ENCODE measurements around the gene GPR18. TPM values are rescaled to one million over a fixed set of nuclear protein-coding genes. Genes with fewer than 3 reads are reported as not detected.
A peak's percentile ranks its signal among the peaks of the same experiment; 100 is the strongest.
"Not testable (repeated sequence)": the region's sequence is repeated elsewhere in the genome, so short reads cannot be mapped to it uniquely, and the experiment has no call there.

GPR18 gene
- total RNA-seq, 3 donors from 2014 or later, result 3.3 to 4.0 (median 3.9) TPM

DNA sequence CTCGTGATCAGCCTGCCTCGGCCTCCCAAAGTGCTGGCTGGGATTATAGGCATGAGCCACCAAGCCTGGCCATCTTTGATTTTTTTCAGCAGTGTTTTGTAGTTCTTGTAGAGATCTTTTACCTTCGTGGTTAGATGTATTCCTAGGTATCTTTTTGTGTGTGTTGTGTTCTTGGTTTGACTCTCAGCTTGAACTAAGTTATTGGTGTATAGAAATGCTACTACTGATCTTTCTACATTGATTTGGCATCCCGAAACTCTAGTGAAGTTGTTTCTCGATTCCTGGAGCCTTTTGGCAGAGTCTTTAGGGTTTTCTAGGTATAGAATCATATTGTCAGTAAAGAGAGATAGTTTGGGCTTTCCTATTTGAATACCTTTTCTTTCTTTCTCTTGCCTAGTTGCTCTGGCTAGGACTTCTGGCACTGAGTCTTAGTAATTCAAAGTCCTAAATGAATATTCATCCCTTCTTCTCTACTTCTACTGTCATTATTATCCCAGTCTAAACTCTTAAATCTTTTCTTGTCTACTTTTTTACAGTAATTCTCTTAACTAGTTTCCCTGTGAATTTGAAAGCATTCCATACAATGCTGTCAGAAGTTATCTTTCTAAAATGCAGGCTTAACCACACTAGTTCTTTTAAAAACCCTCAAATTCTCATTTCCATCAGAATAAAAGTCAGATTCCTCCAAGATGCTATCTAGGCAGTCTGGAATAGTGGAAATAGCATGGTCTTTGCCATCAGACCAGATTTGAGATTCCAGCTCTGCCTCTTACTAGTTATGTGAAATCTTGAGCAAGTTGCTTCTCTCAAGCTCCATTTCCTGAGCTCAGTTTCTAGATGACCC, 7.0 kb downstream of the GPR18 start:
- peaks cover 51% of the 10 kb centered on the region for H3K4me1 Mint-ChIP-seq (ENCODE audit: low read depth)
- peaks cover 7% of the 10 kb centered on the region for H3K9me3 Mint-ChIP-seq
- ATAC-seq (peak; percentile 56 to 61), DNase-seq (no peak)
- no peaks in the 10 kb centered on the region for H3K27me3 Mint-ChIP-seq (ENCODE audit: low read depth)
- peaks cover 40% of the 10 kb centered on the region for H3K36me3 Mint-ChIP-seq (ENCODE audit: insufficient read depth)
- H3K4me3 Mint-ChIP-seq, result no peak overlapping the region

- H3K27me3 Mint-ChIP-seq (ENCODE audit: low read depth); H3K9me3 Mint-ChIP-seq; H3K4me3 Mint-ChIP-seq; DNase-seq; ATAC-seq: not testable (repeated sequence)
- peaks cover 36% of the 10 kb centered on the region for H3K4me1 Mint-ChIP-seq (ENCODE audit: low read depth)
- H3K36me3 Mint-ChIP-seq (ENCODE audit: insufficient read depth), result peaks cover 32% of the 10 kb centered on the region
Observed at GRCh38 chr13:99249606-99250005, 8.6 kb downstream of the GPR18 start.

DNA sequence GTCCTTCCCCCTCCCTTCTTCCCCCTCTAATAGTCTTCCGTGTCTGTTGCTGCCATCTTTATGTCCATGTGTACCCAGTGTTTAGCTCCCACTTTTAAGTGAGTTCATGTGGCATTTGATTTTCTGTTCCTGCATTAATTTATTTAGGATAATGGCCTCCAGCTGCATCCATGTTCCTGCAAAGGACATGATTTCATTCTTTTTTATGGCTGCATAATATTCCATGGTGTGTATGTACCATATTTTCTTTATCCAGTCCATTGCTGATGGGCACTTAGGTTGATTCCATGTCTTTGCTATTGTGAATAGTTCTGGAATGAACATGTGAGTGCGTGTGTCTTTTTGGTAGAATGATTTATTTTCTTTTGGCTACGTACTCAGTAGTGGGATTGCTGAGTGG, 9.0 kb downstream of the GPR18 start:
- not testable (repeated sequence) for H3K9me3 Mint-ChIP-seq; DNase-seq; ATAC-seq; H3K27me3 Mint-ChIP-seq (ENCODE audit: low read depth); H3K4me3 Mint-ChIP-seq
- Mint-ChIP-seq H3K4me1 (ENCODE audit: low read depth) (peaks cover 34% of the 10 kb centered on the region), H3K36me3 (ENCODE audit: insufficient read depth) (peaks cover 32% of the 10 kb centered on the region)

GRCh38 chr13:99246100-99246499, 12.1 kb downstream of the GPR18 start:
- Mint-ChIP-seq H3K27me3 (ENCODE audit: low read depth) (no peaks in the 10 kb centered on the region), H3K9me3 (no peaks in the 10 kb centered on the region)

GRCh38 chr13:99237981-99238662, 20.1 kb downstream of the GPR18 start:
- peak overlapping the region; percentile 73 for H3K4me3 Mint-ChIP-seq
- peaks cover 57% of the 10 kb centered on the region for H3K4me1 Mint-ChIP-seq (ENCODE audit: low read depth)
- H3K36me3 Mint-ChIP-seq (ENCODE audit: insufficient read depth), result peaks cover 23% of the 10 kb centered on the region

More at GRCh38 chr13:99246100-99246499, 12.1 kb downstream of the GPR18 start:
- DNase-seq (no peak), ATAC-seq (no peak)
- Mint-ChIP-seq H3K4me3 (no peak overlapping the region), H3K4me1 (ENCODE audit: low read depth) (peaks cover 16% of the 10 kb centered on the region), H3K36me3 (ENCODE audit: insufficient read depth) (peaks cover 32% of the 10 kb centered on the region)

GRCh38 chr13:99231721-99232120, 26.5 kb downstream of the GPR18 start:
- no peak for DNase-seq
- Mint-ChIP-seq H3K27me3 (ENCODE audit: low read depth) (no peaks in the 10 kb centered on the region), H3K36me3 (ENCODE audit: insufficient read depth) (peaks cover 12% of the 10 kb centered on the region), H3K9me3 (no peaks in the 10 kb centered on the region), H3K4me1 (ENCODE audit: low read depth) (peaks cover 77% of the 10 kb centered on the region), H3K4me3 (peak overlapping the region; percentile 13)
- no peak for ATAC-seq

More at GRCh38 chr13:99237981-99238662, 20.1 kb downstream of the GPR18 start:
- DNase-seq (peak; percentile 22), ATAC-seq (peak; percentile 75 to 81)
- H3K9me3 Mint-ChIP-seq, result no peaks in the 10 kb centered on the region
- H3K27me3 Mint-ChIP-seq (ENCODE audit: low read depth), result no peaks in the 10 kb centered on the region

DNA sequence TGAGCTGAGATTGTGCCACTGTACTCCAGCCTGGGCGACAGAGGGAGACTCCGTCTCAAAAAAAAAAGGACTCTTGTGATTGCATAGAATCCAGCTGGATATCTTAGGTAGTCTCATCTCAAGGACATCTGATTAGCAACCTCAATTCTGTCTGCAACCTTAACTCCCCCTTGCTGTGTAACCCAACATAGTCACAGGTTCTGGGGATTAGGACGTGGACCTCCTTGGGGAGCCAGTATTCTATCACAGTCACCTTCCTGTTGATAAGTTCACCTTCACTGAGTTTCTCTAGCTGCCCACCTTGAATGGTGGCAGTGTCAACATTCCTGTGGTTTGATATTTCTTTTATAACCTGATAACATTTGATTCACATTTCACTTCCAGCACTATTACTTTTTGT, 27.2 kb downstream of the GPR18 start:
- Mint-ChIP-seq H3K9me3 (no peaks in the 10 kb centered on the region), H3K27me3 (ENCODE audit: low read depth) (no peaks in the 10 kb centered on the region), H3K36me3 (ENCODE audit: insufficient read depth) (peaks cover 17% of the 10 kb centered on the region), H3K4me1 (ENCODE audit: low read depth) (peaks cover 77% of the 10 kb centered on the region), H3K4me3 (no peak overlapping the region)
- ATAC-seq (no peak), DNase-seq (no peak)

DNA sequence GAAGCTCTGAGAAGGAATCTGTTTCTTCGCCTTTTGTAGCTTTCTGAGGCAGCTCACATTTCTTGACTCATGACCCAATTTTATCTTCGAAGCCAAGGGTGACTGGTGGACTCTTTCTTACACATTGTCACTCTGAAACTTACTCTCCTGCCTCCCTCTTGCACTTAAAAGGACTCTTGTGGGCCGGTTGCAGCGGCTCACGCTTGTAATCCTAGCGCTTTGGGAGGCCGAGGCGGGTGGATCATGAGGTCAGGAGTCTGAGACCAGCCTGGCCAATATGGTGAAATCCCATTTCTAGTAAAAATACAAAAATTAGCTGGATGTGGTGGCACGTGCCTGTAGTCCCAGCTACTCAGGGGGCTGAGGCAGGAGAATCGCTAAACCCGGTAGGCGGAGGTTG, 27.6 kb downstream of the GPR18 start:
- not testable (repeated sequence) for H3K27me3 Mint-ChIP-seq (ENCODE audit: low read depth); H3K9me3 Mint-ChIP-seq; DNase-seq
- H3K36me3 Mint-ChIP-seq (ENCODE audit: insufficient read depth), result peaks cover 21% of the 10 kb centered on the region
- H3K4me1 Mint-ChIP-seq (ENCODE audit: low read depth), result peaks cover 79% of the 10 kb centered on the region
- peak overlapping the region; percentile 24 for H3K4me3 Mint-ChIP-seq
- peak; percentile 36 to 44 for ATAC-seq

- ATAC-seq (peak; percentile 79 to 83), DNase-seq (no peak)
- H3K9me3 Mint-ChIP-seq, result no peaks in the 10 kb centered on the region
- H3K4me3 Mint-ChIP-seq, result peak overlapping the region; percentile 78
- peaks cover 25% of the 10 kb centered on the region for H3K36me3 Mint-ChIP-seq (ENCODE audit: insufficient read depth)
- no peaks in the 10 kb centered on the region for H3K27me3 Mint-ChIP-seq (ENCODE audit: low read depth)
- peaks cover 82% of the 10 kb centered on the region for H3K4me1 Mint-ChIP-seq (ENCODE audit: low read depth)
Observed at GRCh38 chr13:99228737-99229691, 29.2 kb downstream of the GPR18 start.

DNA sequence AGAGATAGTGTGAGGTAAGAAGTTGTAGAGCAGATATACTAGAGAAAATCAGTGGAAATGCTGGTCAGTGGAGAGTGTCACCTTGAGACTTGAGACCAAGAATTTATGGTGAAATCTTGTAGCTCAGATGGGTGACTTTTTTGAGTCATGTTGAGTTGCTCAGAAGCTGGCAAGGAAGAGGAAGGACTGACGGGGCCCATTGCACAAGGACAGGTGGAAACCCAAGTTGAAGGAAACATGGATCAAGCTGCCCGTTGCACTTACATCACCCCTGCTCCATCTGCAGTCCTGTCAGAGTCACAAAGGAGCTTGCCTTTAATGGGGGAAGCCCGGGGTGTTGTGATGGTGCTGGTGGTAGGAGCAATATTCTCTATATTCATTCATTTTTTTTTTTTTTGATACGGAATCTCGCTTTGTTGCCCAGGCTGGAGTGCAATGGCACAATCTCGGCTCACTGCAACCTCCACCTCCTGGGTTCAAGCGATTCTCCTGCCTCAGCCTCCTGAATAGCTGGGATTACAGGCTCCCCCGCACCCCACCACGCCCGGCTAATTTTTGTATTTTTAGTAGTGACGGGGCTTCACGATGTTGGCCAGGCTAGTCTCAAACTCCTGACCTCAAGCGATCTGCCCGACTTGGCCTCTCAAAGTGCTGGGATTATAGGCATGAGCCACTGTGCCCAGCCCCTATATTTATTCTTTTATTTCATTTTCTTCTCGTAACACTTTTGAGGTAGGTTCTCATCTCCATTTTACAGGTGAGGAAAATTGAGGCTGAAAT, 30.1 kb downstream of the GPR18 start:
- no peaks in the 10 kb centered on the region for H3K9me3 Mint-ChIP-seq
- no peak for DNase-seq
- peak overlapping the region; percentile 78 for H3K4me3 Mint-ChIP-seq
- no peak for ATAC-seq
- no peaks in the 10 kb centered on the region for H3K27me3 Mint-ChIP-seq (ENCODE audit: low read depth)
- peaks cover 26% of the 10 kb centered on the region for H3K36me3 Mint-ChIP-seq (ENCODE audit: insufficient read depth)
- H3K4me1 Mint-ChIP-seq (ENCODE audit: low read depth), result peaks cover 88% of the 10 kb centered on the region

- H3K36me3 Mint-ChIP-seq (ENCODE audit: insufficient read depth), result peaks cover 32% of the 10 kb centered on the region
- no peak for ATAC-seq
- no peaks in the 10 kb centered on the region for H3K9me3 Mint-ChIP-seq
- H3K4me3 Mint-ChIP-seq, result peak overlapping the region; percentile 34
- DNase-seq, result no peak
- no peaks in the 10 kb centered on the region for H3K27me3 Mint-ChIP-seq (ENCODE audit: low read depth)
- H3K4me1 Mint-ChIP-seq (ENCODE audit: low read depth), result peaks cover 90% of the 10 kb centered on the region
Observed at GRCh38 chr13:99227331-99227900, 30.8 kb downstream of the GPR18 start.

DNA sequence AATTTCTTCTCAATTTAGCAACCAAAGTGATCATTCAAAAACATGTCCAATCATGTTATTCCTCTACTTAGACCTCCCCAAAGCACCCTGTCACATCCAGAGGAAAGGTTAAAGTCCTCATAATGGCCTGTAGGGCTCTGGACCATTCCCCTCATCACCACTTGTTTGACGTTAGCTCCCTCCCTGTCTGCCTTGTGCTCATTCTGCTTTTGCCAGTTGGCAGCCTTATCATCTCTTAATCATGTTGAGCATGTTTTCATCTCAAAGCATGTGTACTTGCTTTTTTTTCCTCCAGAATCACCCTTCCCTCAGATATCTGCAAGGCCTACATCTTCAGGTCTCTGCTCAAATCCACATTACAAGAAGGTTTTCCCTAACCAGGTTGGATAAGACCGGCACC, 31.7 kb downstream of the GPR18 start:
- ATAC-seq, result no peak

DNA sequence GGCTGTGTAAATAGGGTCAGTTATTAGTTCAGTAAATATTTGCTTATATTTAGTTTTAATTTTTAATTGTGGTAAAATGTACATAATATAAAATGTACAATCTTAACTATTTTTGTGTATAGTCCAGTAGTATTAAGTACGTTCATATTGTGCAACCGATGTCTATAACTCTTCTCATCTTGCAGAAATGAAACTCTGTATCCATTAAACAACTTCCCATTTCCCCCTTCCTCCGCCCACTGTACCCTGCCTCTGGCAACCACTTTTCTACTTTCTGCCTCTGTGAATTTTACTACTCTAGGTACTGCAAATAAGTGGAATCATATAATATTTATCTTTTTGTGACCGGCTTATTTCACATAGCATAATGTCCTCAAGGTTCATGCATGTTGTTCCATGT, 33.1 kb downstream of the GPR18 start:
- Mint-ChIP-seq H3K27me3 (ENCODE audit: low read depth) (no peaks in the 10 kb centered on the region), H3K36me3 (ENCODE audit: insufficient read depth) (peaks cover 33% of the 10 kb centered on the region), H3K9me3 (peaks cover 4% of the 10 kb centered on the region), H3K4me3 (no peak overlapping the region), H3K4me1 (ENCODE audit: low read depth) (peaks cover 92% of the 10 kb centered on the region)
- ATAC-seq (no peak), DNase-seq (no peak)

More for the DNA sequence above, 31.7 kb downstream of the GPR18 start:
- DNase-seq, result no peak
- peaks cover 4% of the 10 kb centered on the region for H3K9me3 Mint-ChIP-seq
- H3K27me3 Mint-ChIP-seq (ENCODE audit: low read depth), result no peaks in the 10 kb centered on the region
- peaks cover 93% of the 10 kb centered on the region for H3K4me1 Mint-ChIP-seq (ENCODE audit: low read depth)
- H3K4me3 Mint-ChIP-seq, result no peak overlapping the region
- H3K36me3 Mint-ChIP-seq (ENCODE audit: insufficient read depth), result peaks cover 34% of the 10 kb centered on the region

Data from activated T-cell treated with anti-CD3 and anti-CD28 coated beads, Interleukin-2, amount 50 U/mL, for 4 hours (primary cell).